MCF 10A (cell line): ENCODE data around the gene TRH. TPM values are rescaled to one million over a fixed set of nuclear protein-coding genes. Genes with fewer than 3 reads are reported as not detected.

Experiments
- BruUV-seq: library from RNA; stranded (reverse); fragments of 400-500 nt; replicated peaks from 2 replicates; lab custom pipeline; 2021; lab: Mats Ljungman, UMichigan
- CTCF ChIA-PET: fragments of 300-600 bp; sonication (Branson Sonifier 250); formaldehyde crosslinking; extraction: SDS; loops from one replicate; lab custom pipeline; 2021; ENCODE audit warnings: antibody characterized with exemption, inconsistent platforms; lab: Yijun Ruan, JAX
- POLR2A ChIA-PET: fragments of 300-600, 350-650 bp; sonication (Branson Sonifier 250); formaldehyde crosslinking; extraction: SDS; loops from one replicate; lab custom pipeline; 2020; ENCODE audit warnings: antibody characterized with exemption, inconsistent platforms; lab: Yijun Ruan, JAX
- DNase-seq: peaks from one replicate; pipeline ENCODE4 v3.0.0-alpha.2; 2018; ENCODE audit not compliant: unreplicated experiment
- H3K27ac Mint-ChIP-seq: one replicate; pipeline ENCODE4 v1.8.0; 2022; ENCODE audit warnings: mild to moderate bottlenecking, low read depth, mixed read lengths; ENCODE audit not compliant: unreplicated experiment
- H3K27me3 Mint-ChIP-seq: one replicate; pipeline ENCODE4 v1.8.0; 2022; ENCODE audit warnings: mixed read lengths; ENCODE audit not compliant: insufficient read depth, unreplicated experiment
- H3K36me3 Mint-ChIP-seq: one replicate; pipeline ENCODE4 v1.8.0; 2022; ENCODE audit warnings: mild to moderate bottlenecking, moderate library complexity, mixed read lengths; ENCODE audit not compliant: insufficient read depth, unreplicated experiment
- H3K4me1 Mint-ChIP-seq: one replicate; pipeline ENCODE4 v1.8.0; 2022; ENCODE audit warnings: mixed read lengths; ENCODE audit not compliant: insufficient read depth, unreplicated experiment
- H3K4me3 Mint-ChIP-seq: one replicate; pipeline ENCODE4 v1.8.0; 2022; ENCODE audit warnings: mild to moderate bottlenecking, moderate library complexity, mixed read lengths; ENCODE audit not compliant: unreplicated experiment
- H3K9me3 Mint-ChIP-seq: one replicate; pipeline ENCODE4 v1.8.0; 2022; ENCODE audit warnings: mixed read lengths; ENCODE audit not compliant: unreplicated experiment
- CTCF ChIP-seq: fragments of 200-600 bp; IDR thresholded peaks from one replicate; pipeline ENCODE4 v1.8.0; 2022; ENCODE audit warnings: antibody characterized with exemption, mild to moderate bottlenecking; ENCODE audit not compliant: unreplicated experiment
- intact Hi-C: fragments of 100-400 bp; cut with micrococcal nuclease; formaldehyde crosslinking; loops from 2 replicates; pipeline ENCODE4 v1.14.1; 2022
- total RNA-seq: library from RNA; stranded (reverse); gene quantifications from 2 replicates; pipeline ENCODE4 v1.2.3, GENCODE V29; 2022

Gene TRH
- total RNA-seq, 1 experiment from 2014 or later, result not detected

DNA sequence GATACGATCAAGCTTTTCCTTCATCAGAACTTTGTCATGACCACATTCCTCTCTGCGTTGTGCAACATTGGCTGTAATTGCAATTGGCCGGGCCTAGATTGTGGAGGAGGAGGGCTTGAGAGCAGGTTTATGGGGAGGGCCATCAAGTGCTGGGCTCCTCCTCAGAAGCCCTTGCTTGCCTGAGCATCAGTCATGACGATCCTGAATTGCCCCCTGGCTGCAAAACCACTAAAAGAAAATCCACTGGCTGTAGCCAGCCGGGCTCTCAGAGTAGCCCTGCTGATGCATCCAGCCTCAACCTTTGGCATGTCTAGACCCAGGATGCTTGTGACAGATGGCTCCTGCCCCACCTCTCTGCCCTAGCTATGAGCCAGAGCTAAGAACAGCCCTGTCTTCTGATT lies 13.4 kb upstream of the TRH start:
- ChIA-PET POLR2A (no interaction called here), CTCF (interaction anchor here (0.8 to 2.3 kb wide), 2 partner anchors 12 to 19 kb away, joined by 4 to 14 read pairs; no protein-coding TSS in a partner anchor)
- Mint-ChIP-seq H3K9me3 (no peaks in the 10 kb centered on the region), H3K4me1 (no peaks in the 10 kb centered on the region), H3K27ac (no peak overlapping the region), H3K27me3 (peaks cover 34% of the 10 kb centered on the region), H3K36me3 (no peaks in the 10 kb centered on the region), H3K4me3 (no peak overlapping the region)
- no peak for DNase-seq
- intact Hi-C loops, result no loop called here
- no peak for TF ChIP-seq CTCF
- no TSS peak for BruUV-seq

- no TSS peak for BruUV-seq
- Mint-ChIP-seq H3K9me3 (no peaks in the 10 kb centered on the region), H3K4me3 (no peak overlapping the region), H3K27me3 (peaks cover 34% of the 10 kb centered on the region), H3K27ac (no peak overlapping the region), H3K4me1 (no peaks in the 10 kb centered on the region), H3K36me3 (no peaks in the 10 kb centered on the region)
- ChIA-PET CTCF (interaction anchor here (0.7 to 2.3 kb wide), 4 partner anchors 20 to 49 kb away, joined by 4 to 14 read pairs (median 4); no protein-coding TSS in a partner anchor), POLR2A (no interaction called here)
- intact Hi-C loops, result no loop called here
- TF ChIP-seq CTCF, result no peak
- no peak for DNase-seq
Measured at GRCh38 chr3:129962600-129962999, 11.9 kb upstream of the TRH start.

DNA sequence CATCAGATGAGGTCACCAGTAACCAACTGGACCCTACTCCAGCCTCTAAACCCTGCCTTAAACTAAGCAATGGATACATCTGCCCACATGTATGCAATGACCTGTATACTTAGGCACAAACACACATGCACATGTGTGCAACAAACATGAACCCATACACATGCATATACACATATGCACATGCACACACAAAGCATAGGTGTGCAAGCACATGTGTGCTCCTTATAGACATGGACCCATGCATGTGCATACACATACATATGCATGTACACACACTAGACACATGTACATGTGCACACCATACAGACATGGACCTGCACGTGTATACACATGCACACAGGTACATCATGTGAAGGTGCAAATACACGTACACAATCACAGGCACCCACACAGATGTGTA lies 8.6 kb upstream of the TRH start:
- BruUV-seq, result no TSS peak
- intact Hi-C loops, result no loop called here
- H3K4me1 Mint-ChIP-seq, result no peaks in the 10 kb centered on the region
- no peaks in the 10 kb centered on the region for H3K9me3 Mint-ChIP-seq
- H3K27me3 Mint-ChIP-seq, result peaks cover 9% of the 10 kb centered on the region
- no peaks in the 10 kb centered on the region for H3K36me3 Mint-ChIP-seq
- DNase-seq, result no peak
- no peak for TF ChIP-seq CTCF
- ChIA-PET POLR2A (no interaction called here), CTCF (no interaction called here)
- no peak overlapping the region for H3K4me3 Mint-ChIP-seq
- no peak overlapping the region for H3K27ac Mint-ChIP-seq

GRCh38 chr3:129966876-129967275 lies 7.6 kb upstream of the TRH start:
- no TSS peak for BruUV-seq
- CTCF ChIA-PET, result interaction anchor here (0.7 kb wide), 1 partner anchor 629 kb away, joined by 3 read pairs; no protein-coding TSS in a partner anchor
- no peaks in the 10 kb centered on the region for H3K9me3 Mint-ChIP-seq
- POLR2A ChIA-PET, result no interaction called here
- DNase-seq, result no peak
- no peaks in the 10 kb centered on the region for H3K4me1 Mint-ChIP-seq
- TF ChIP-seq CTCF, result no peak
- no peak overlapping the region for H3K4me3 Mint-ChIP-seq
- intact Hi-C loops, result no loop called here
- peaks cover 12% of the 10 kb centered on the region for H3K27me3 Mint-ChIP-seq
- H3K36me3 Mint-ChIP-seq, result no peaks in the 10 kb centered on the region
- no peak overlapping the region for H3K27ac Mint-ChIP-seq
